Dendritic cell treated with granulocyte-macrophage colony-stimulating factor and Interleukin-4, amounts not matched to agents 40 ng/mL and 50 ng/mL, for 4 days (primary cell): ENCODE results near the gene FOXN3.
"Not testable (repeated sequence)": the region's sequence is repeated elsewhere in the genome, so short reads cannot be mapped to it uniquely, and the experiment has no call there.

Experiments
- H3K27ac Mint-ChIP-seq: one replicate; pipeline ENCODE4 v1.8.0; 2022; ENCODE audit warnings: mild to moderate bottlenecking, mixed read lengths
- H3K27me3 Mint-ChIP-seq: one replicate; pipeline ENCODE4 v1.8.0; 2022; ENCODE audit warnings: mild to moderate bottlenecking, mixed read lengths
- H3K36me3 Mint-ChIP-seq: one replicate; pipeline ENCODE4 v1.8.0; 2022; ENCODE audit warnings: low read depth, mixed read lengths
- H3K4me1 Mint-ChIP-seq: one replicate; pipeline ENCODE4 v1.8.0; 2022; ENCODE audit warnings: low read depth, mixed read lengths
- H3K4me3 Mint-ChIP-seq: one replicate; pipeline ENCODE4 v1.8.0; 2022; ENCODE audit warnings: mild to moderate bottlenecking, moderate library complexity, mixed read lengths
- H3K9me3 Mint-ChIP-seq: one replicate; pipeline ENCODE4 v1.8.0; 2022; ENCODE audit warnings: mixed read lengths
- intact Hi-C: fragments of 100-400 bp; cut with micrococcal nuclease; formaldehyde crosslinking; loops from one replicate; pipeline ENCODE4 v1.15.0; 2022

Gene FOXN3

GRCh38 chr14:89121968-89122620 is 294.9 kb downstream of the FOXN3 start:
- no peaks in the 10 kb centered on the region for H3K4me1 Mint-ChIP-seq
- intact Hi-C loops = no loop called here
- H3K27me3 Mint-ChIP-seq = peaks cover 6% of the 10 kb centered on the region
- no peak overlapping the region for H3K27ac Mint-ChIP-seq
- H3K9me3 Mint-ChIP-seq = peaks cover 17% of the 10 kb centered on the region
- H3K36me3 Mint-ChIP-seq = no peaks in the 10 kb centered on the region
- H3K4me3 Mint-ChIP-seq = no peak overlapping the region

DNA sequence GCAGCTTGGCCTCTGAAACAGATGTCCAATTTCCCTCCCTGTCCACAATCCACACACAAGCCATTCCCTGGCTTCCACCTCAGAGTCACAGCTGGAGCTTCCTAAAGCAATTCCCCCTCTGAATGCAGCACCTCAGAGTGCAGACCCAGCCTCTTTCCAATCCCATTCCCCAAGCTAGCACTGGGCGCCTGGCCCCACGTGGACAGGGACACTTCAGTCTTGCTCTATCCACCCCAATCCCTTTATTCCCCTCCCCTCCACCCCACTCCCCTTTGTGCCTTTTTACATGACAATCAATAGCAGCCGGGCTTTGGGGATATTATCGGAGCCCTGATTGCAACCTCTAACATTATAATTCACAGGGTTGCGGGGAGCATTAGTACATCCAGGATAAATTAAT is 300.0 kb downstream of the FOXN3 start:
- H3K36me3 Mint-ChIP-seq = no peaks in the 10 kb centered on the region
- no peaks in the 10 kb centered on the region for H3K4me1 Mint-ChIP-seq
- H3K27ac Mint-ChIP-seq = no peak overlapping the region
- no peak overlapping the region for H3K4me3 Mint-ChIP-seq
- intact Hi-C loops = no loop called here
- H3K27me3 Mint-ChIP-seq = peaks cover 2% of the 10 kb centered on the region
- H3K9me3 Mint-ChIP-seq = peaks cover 17% of the 10 kb centered on the region

GRCh38 chr14:89114109-89114508 is 302.9 kb downstream of the FOXN3 start:
- Mint-ChIP-seq H3K27me3 (peaks cover 2% of the 10 kb centered on the region), H3K27ac (no peak overlapping the region), H3K4me1 (no peaks in the 10 kb centered on the region), H3K4me3 (no peak overlapping the region), H3K9me3 (peaks cover 6% of the 10 kb centered on the region), H3K36me3 (no peaks in the 10 kb centered on the region)
- intact Hi-C loops = no loop called here

GRCh38 chr14:89112720-89113119 is 304.3 kb downstream of the FOXN3 start:
- no peaks in the 10 kb centered on the region for H3K36me3 Mint-ChIP-seq
- H3K27me3 Mint-ChIP-seq = peaks cover 2% of the 10 kb centered on the region
- no peaks in the 10 kb centered on the region for H3K9me3 Mint-ChIP-seq
- H3K4me3 Mint-ChIP-seq = no peak overlapping the region
- H3K27ac Mint-ChIP-seq = no peak overlapping the region
- intact Hi-C loops = no loop called here
- no peaks in the 10 kb centered on the region for H3K4me1 Mint-ChIP-seq

DNA sequence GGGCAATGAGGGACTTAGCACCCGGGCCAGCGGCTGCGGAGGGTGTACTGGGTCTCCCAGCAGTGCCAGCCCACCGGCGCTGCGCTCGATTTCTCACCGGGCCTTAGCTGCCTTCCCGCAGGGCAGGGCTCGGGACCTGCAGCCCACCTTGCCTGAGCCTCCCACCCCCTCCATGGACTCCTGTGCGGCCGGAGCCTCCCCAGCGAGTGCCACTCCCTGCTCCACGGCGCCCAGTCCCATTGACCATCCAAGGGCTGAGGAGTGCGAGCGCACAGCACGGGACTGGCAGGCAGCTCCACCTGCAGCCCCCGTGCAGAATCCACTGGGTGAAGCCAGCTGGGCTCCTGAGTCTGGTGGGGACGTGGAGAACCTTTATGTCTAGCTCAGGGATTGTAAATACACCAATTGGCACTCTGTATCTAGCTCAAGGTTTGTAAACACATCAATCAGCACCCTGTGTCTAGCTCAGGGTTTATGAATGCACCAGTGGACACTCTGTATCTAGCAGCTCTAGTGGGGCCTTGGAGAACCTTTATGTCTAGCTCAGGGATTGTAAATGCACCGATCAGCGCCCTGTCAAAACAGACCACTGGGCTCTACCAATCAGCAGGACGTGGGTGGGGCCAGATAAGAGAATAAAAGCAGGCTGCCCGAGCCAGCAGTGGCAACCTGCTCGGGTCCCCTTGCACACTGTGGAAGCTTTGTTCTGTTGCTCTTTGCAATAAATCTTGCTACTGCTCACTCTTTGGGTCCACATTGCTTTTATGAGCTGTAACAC is 305.1 kb downstream of the FOXN3 start:
- intact Hi-C loops, H3K9me3 Mint-ChIP-seq, H3K4me3 Mint-ChIP-seq, H3K36me3 Mint-ChIP-seq, H3K4me1 Mint-ChIP-seq, H3K27me3 Mint-ChIP-seq, H3K27ac Mint-ChIP-seq: not testable (repeated sequence)

DNA sequence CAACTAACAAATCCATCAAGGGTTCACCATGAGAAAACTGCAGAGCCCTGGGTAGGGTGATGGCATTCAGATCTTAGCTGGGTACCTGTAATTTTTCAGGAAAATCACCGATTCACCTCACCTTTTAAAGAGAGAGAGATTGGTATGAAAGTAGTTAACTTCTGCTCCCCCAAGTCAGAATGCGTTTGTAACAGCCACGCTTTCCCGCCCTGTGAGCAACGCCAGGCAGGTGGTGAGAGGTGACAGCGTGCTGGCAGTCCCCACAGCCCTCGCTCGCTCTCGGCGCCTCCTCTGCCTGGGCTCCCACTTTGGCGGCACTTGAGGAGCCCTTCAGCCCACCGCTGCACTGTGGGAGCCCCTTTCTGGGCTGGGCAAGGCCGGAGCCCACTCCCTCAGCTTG is 305.8 kb downstream of the FOXN3 start:
- not testable (repeated sequence) for H3K27ac Mint-ChIP-seq

GRCh38 chr14:89110110-89110509 is 306.9 kb downstream of the FOXN3 start:
- no peaks in the 10 kb centered on the region for H3K4me1 Mint-ChIP-seq
- H3K9me3 Mint-ChIP-seq = no peaks in the 10 kb centered on the region
- no peak overlapping the region for H3K27ac Mint-ChIP-seq
- no peaks in the 10 kb centered on the region for H3K27me3 Mint-ChIP-seq
- intact Hi-C loops = no loop called here
- no peaks in the 10 kb centered on the region for H3K36me3 Mint-ChIP-seq
- H3K4me3 Mint-ChIP-seq = no peak overlapping the region

More for the DNA sequence above, 305.8 kb downstream of the FOXN3 start:
- intact Hi-C loops, H3K4me3 Mint-ChIP-seq, H3K27me3 Mint-ChIP-seq, H3K36me3 Mint-ChIP-seq, H3K9me3 Mint-ChIP-seq, H3K4me1 Mint-ChIP-seq: not testable (repeated sequence)

DNA sequence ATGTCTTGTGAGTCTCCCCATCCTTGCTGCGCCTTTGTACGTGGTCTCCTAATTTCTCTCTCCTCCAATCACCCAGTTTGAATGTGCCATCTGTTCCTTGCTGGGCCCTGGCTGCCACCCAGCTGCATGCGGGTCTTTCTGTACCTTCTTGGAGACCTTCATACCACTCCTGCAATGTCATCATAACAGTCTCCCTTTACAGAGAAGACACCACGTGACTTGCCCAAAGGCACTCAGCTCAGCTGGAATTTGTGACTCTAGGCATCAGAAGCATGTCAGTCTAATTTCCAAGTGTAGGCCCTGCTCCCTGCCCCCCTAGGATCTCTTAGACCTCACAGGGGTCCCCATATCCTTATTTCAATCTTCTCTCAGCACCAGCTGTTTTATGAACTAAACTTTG is 308.4 kb downstream of the FOXN3 start:
- H3K27ac Mint-ChIP-seq = no peak overlapping the region
- no peaks in the 10 kb centered on the region for H3K36me3 Mint-ChIP-seq
- H3K27me3 Mint-ChIP-seq = peaks cover 4% of the 10 kb centered on the region
- H3K9me3 Mint-ChIP-seq = no peaks in the 10 kb centered on the region
- H3K4me3 Mint-ChIP-seq = no peak overlapping the region
- intact Hi-C loops = no loop called here
- no peaks in the 10 kb centered on the region for H3K4me1 Mint-ChIP-seq

GRCh38 chr14:89107626-89108025 is 309.4 kb downstream of the FOXN3 start:
- Mint-ChIP-seq H3K9me3 (no peaks in the 10 kb centered on the region), H3K27me3 (peaks cover 6% of the 10 kb centered on the region), H3K36me3 (no peaks in the 10 kb centered on the region), H3K4me3 (no peak overlapping the region), H3K27ac (no peak overlapping the region), H3K4me1 (no peaks in the 10 kb centered on the region)
- intact Hi-C loops = no loop called here
